ENCODE data around the gene NDRG2. TPM values are rescaled to one million over a fixed set of nuclear protein-coding genes. Genes with fewer than 3 reads are reported as not detected.
"Not testable (repeated sequence)": the region's sequence is repeated elsewhere in the genome, so short reads cannot be mapped to it uniquely, and the experiment has no call there.

Gene NDRG2
- polyA plus RNA-seq, 3 donors, result 6.8 to 11.7 (median 11.1) TPM

DNA sequence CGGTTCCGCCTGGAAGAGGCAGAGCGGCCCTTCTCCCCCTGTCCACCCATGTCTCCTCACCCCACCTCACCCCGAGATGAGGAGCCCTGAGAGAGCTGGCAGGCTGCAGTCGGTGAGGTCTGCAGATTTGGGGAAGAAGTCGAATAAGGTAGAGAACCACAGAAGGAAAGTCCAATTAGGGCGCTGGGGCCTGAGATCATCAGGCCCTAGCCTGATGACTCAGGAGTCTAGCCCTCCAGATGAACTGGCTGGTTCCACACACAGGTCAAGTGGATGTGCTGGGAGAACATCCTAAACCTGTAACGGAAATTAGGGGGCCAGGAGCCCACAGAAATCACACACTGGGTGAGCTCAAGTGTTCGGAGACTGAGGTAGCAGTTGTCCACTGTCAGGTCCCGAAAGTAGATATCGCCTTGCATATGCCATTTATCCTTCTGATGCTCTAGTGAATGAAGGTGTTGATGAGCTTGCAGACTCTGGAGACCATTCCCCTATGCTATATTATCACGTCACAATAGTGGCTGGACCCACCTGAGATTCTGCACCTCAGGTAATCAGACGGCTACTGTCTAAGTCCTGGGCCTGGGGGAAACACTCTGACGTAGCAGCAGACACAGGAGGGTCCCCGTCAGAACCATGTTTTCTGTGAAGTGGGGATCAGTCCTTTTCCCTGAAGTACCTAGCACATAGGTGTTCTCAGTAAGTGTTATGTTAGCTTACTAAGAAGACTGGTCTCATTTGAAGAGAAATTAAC is 36.0 kb downstream of the NDRG2 start:
- WGBS (ENCODE audit: insufficient coverage), result 59% methylated on average over 9 of the region's 15 CpGs
- no peak overlapping the region for H3K4me3 Mint-ChIP-seq
- TF ChIP-seq, protein P1, sequence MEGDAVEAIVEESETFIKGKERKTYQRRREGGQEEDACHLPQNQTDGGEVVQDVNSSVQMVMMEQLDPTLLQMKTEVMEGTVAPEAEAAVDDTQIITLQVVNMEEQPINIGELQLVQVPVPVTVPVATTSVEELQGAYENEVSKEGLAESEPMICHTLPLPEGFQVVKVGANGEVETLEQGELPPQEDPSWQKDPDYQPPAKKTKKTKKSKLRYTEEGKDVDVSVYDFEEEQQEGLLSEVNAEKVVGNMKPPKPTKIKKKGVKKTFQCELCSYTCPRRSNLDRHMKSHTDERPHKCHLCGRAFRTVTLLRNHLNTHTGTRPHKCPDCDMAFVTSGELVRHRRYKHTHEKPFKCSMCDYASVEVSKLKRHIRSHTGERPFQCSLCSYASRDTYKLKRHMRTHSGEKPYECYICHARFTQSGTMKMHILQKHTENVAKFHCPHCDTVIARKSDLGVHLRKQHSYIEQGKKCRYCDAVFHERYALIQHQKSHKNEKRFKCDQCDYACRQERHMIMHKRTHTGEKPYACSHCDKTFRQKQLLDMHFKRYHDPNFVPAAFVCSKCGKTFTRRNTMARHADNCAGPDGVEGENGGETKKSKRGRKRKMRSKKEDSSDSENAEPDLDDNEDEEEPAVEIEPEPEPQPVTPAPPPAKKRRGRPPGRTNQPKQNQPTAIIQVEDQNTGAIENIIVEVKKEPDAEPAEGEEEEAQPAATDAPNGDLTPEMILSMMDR (IDR thresholded peaks at IDR 0.05), result no peak
- H3K27me3 Mint-ChIP-seq (ENCODE audit: low read depth in 3 of 3), result peaks cover 0 to 2% (median 2%) of the 10 kb centered on the region in 3 donors
- Histone ChIP-seq H3K27ac (ENCODE audit: low read depth in 1 of 2, low read length in 2 of 2) (peak overlapping the region; percentile 24 to 72), H3K79me2 (ENCODE audit: insufficient read depth, low read length) (peaks cover 23% of the 10 kb centered on the region), H3K27me3 (ENCODE audit: control insufficient read depth in 2 of 2, insufficient read depth in 2 of 2, low read length in 2 of 2) (no peaks in the 10 kb centered on the region), H3K4me3 (replicated peaks in 1 of 3; ENCODE audit: low read depth in 2 of 3, low read length in 3 of 3) (peak overlapping the region; percentile 12 to 97 (median 72)), H3K36me3 (replicated peaks in 1 of 2; ENCODE audit: control insufficient read depth in 1 of 2, insufficient read depth in 2 of 2, low read length in 2 of 2) (peaks cover 18 to 27% of the 10 kb centered on the region in 2 donors), H3K4me2 (replicated peaks; ENCODE audit: extremely low read depth, low read length, poor library complexity, severe bottlenecking) (peak overlapping the region; percentile 95), H2AFZ (ENCODE audit: insufficient read depth, low read depth, low read length, poor library complexity, severe bottlenecking) (peak overlapping the region; percentile 41), H3K9me3 (replicated peaks in 1 of 2; ENCODE audit: control insufficient read depth in 1 of 2, insufficient read depth in 1 of 2, low read length in 2 of 2) (no peaks in the 10 kb centered on the region), H4K20me1 (ENCODE audit: insufficient read depth, low read length) (peaks cover 4% of the 10 kb centered on the region), H3K4me1 (ENCODE audit: control insufficient read depth in 1 of 2, insufficient read depth in 2 of 2, low read length in 2 of 2) (peaks cover 50 to 63% of the 10 kb centered on the region in 2 donors), H3K9ac (ENCODE audit: insufficient read depth, low read length, poor library complexity, severe bottlenecking) (no peak overlapping the region)
- H3K27ac Mint-ChIP-seq, result peak overlapping the region; percentile 46 to 87 (median 70)
- H3K36me3 Mint-ChIP-seq, result peaks cover 19 to 25% of the 10 kb centered on the region in 2 donors
- peak; percentile 53 to 82 (median 72) for DNase-seq
- intact Hi-C loops (cut with micrococcal nuclease), result no loop called here
- H3K4me1 Mint-ChIP-seq, result peaks cover 57% of the 10 kb centered on the region
- H3K9me3 Mint-ChIP-seq, result no peaks in the 10 kb centered on the region

DNA sequence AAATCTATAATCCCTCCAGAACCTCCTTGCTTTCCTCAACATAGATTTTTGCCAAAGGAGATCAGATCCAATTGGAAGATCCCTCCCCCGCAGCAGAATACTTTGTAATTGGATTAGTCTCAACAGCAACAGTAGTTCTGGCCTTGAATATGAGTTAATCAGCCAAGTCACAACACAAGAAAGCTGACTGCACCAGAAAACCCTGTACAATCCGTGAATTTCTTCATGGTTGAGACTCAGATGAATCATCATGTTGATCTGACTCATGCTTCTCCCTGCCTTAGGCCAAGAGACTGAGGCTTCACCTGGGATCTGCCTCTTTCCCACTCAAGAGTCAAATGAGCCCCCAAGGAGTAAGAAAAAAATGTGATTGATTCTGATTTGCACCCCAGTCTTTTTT is 38.0 kb downstream of the NDRG2 start:
- WGBS (ENCODE audit: insufficient coverage), result 0% methylated on average over 1 of the region's 2 CpGs
- peaks cover 18% of the 10 kb centered on the region for H3K79me2 ChIP-seq (ENCODE audit: insufficient read depth, low read length)
- Mint-ChIP-seq H3K4me3 (no peak overlapping the region), H3K27me3 (ENCODE audit: low read depth in 3 of 3) (peaks cover 0 to 2% (median 2%) of the 10 kb centered on the region in 3 donors), H3K36me3 (peaks cover 2 to 4% of the 10 kb centered on the region in 2 donors), H3K27ac (peak overlapping the region; percentile 65 to 93 (median 87)), H3K9me3 (peaks cover 0 to 1% (median 0%) of the 10 kb centered on the region in 7 donors), H3K4me1 (peaks cover 54% of the 10 kb centered on the region)
- H3K27me3 ChIP-seq (ENCODE audit: control insufficient read depth in 2 of 2, insufficient read depth in 2 of 2, low read length in 2 of 2), result no peaks in the 10 kb centered on the region
- peak overlapping the region; percentile 9 for H3K4me2 ChIP-seq (replicated peaks; ENCODE audit: extremely low read depth, low read length, poor library complexity, severe bottlenecking)
- TF ChIP-seq, protein P1 (IDR thresholded peaks at IDR 0.05), result no peak
- H3K4me1 ChIP-seq (ENCODE audit: control insufficient read depth in 1 of 2, insufficient read depth in 2 of 2, low read length in 2 of 2), result peaks cover 50 to 63% of the 10 kb centered on the region in 2 donors
- H3K9ac ChIP-seq (ENCODE audit: insufficient read depth, low read length, poor library complexity, severe bottlenecking), result no peak overlapping the region
- H4K20me1 ChIP-seq (ENCODE audit: insufficient read depth, low read length), result peaks cover 4% of the 10 kb centered on the region
- peak overlapping the region; percentile 2 to 81 for H3K27ac ChIP-seq (ENCODE audit: low read depth in 1 of 2, low read length in 2 of 2)
- peaks cover 0 to 6% of the 10 kb centered on the region in 2 donors for H3K36me3 ChIP-seq (replicated peaks in 1 of 2; ENCODE audit: control insufficient read depth in 1 of 2, insufficient read depth in 2 of 2, low read length in 2 of 2)
- peak; percentile 63 to 89 (median 84) for DNase-seq
- no peak overlapping the region for H2AFZ ChIP-seq (ENCODE audit: insufficient read depth, low read depth, low read length, poor library complexity, severe bottlenecking)
- intact Hi-C loops (cut with micrococcal nuclease), result no loop called here
- H3K4me3 ChIP-seq (replicated peaks in 1 of 3; ENCODE audit: low read depth in 2 of 3, low read length in 3 of 3), result peak overlapping the region in 1 of 3 experiments; percentile 28
- H3K9me3 ChIP-seq (replicated peaks in 1 of 2; ENCODE audit: control insufficient read depth in 1 of 2, insufficient read depth in 1 of 2, low read length in 2 of 2), result no peaks in the 10 kb centered on the region

DNA sequence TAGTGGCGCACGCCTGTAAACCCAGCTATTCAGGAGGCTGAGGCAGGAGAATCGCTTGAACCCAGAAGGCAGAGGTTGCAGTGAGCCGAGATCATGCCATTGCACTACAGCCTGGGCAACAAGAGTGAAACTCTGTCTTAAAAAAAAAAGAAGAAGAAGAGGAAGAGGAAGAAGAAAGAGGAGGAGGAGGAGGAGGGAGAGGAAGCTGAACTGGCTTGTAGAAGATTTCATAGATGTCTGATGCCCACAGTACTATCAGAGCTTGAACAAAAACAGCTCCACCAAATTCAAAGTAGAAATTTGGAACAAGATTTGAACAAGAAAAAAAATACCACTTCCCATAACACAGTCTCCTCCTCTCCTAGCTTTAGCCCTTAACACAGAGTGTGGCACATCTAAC is 39.2 kb downstream of the NDRG2 start:
- H2AFZ ChIP-seq (ENCODE audit: insufficient read depth, low read depth, low read length, poor library complexity, severe bottlenecking); H3K27me3 Mint-ChIP-seq (ENCODE audit: low read depth in 3 of 3); H3K9me3 Mint-ChIP-seq; H3K27me3 ChIP-seq (ENCODE audit: control insufficient read depth in 2 of 2, insufficient read depth in 2 of 2, low read length in 2 of 2); H3K9me3 ChIP-seq (replicated peaks in 1 of 2; ENCODE audit: control insufficient read depth in 1 of 2, insufficient read depth in 1 of 2, low read length in 2 of 2); H3K36me3 Mint-ChIP-seq; H3K36me3 ChIP-seq (replicated peaks in 1 of 2; ENCODE audit: control insufficient read depth in 1 of 2, insufficient read depth in 2 of 2, low read length in 2 of 2); H3K9ac ChIP-seq (ENCODE audit: insufficient read depth, low read length, poor library complexity, severe bottlenecking); intact Hi-C loops (cut with micrococcal nuclease); H4K20me1 ChIP-seq (ENCODE audit: insufficient read depth, low read length); H3K79me2 ChIP-seq (ENCODE audit: insufficient read depth, low read length): not testable (repeated sequence)
- peak in 2 of 3 donors; percentile 44 to 57 for DNase-seq
- Mint-ChIP-seq H3K4me1 (peaks cover 49% of the 10 kb centered on the region), H3K4me3 (peak overlapping the region in 1 of 2 donors; percentile 33), H3K27ac (peak overlapping the region; percentile 44 to 93 (median 88))
- Histone ChIP-seq H3K27ac (ENCODE audit: low read depth in 1 of 2, low read length in 2 of 2) (peak overlapping the region; percentile 8 to 81), H3K4me1 (ENCODE audit: control insufficient read depth in 1 of 2, insufficient read depth in 2 of 2, low read length in 2 of 2) (peaks cover 51 to 64% of the 10 kb centered on the region in 2 donors), H3K4me3 (replicated peaks in 1 of 3; ENCODE audit: low read depth in 2 of 3, low read length in 3 of 3) (peak overlapping the region in 1 of 3 experiments; percentile 28), H3K4me2 (replicated peaks; ENCODE audit: extremely low read depth, low read length, poor library complexity, severe bottlenecking) (peak overlapping the region; percentile 34)
- WGBS (ENCODE audit: insufficient coverage), result 30% methylated on average over 2 of the region's 4 CpGs
